Measurements from ENCODE around the gene NRG3.

The NRG3 gene

GRCh38 chr10:82737549-82737948 is 862.6 kb downstream of the NRG3 start:
- no peak for DNase-seq (ENCODE audit: low read depth, low spot score)
- H3K4me3 ChIP-seq (ENCODE audit: low read depth, low read length) = no peak overlapping the region
- in situ Hi-C loops (cut with HindIII; ENCODE audit: low sequenced_read_pairs) = no loop called here
- no peak for TF ChIP-seq CTCF (IDR thresholded peaks at IDR 0.05; ENCODE audit: low read depth, low read length)

GRCh38 chr10:82738592-82738991 is 863.6 kb downstream of the NRG3 start:
- H3K4me3 ChIP-seq (ENCODE audit: low read depth, low read length) = no peak overlapping the region
- no peak for TF ChIP-seq CTCF (IDR thresholded peaks at IDR 0.05; ENCODE audit: low read depth, low read length)
- no peak for DNase-seq (ENCODE audit: low read depth, low spot score)
- in situ Hi-C loops (cut with HindIII; ENCODE audit: low sequenced_read_pairs) = no loop called here

- in situ Hi-C loops (cut with HindIII; ENCODE audit: low sequenced_read_pairs) = no loop called here
- no peak for TF ChIP-seq CTCF (IDR thresholded peaks at IDR 0.05; ENCODE audit: low read depth, low read length)
- DNase-seq (ENCODE audit: low read depth, low spot score) = peak; percentile 78
Measured at GRCh38 chr10:82742478-82742877, 867.5 kb downstream of the NRG3 start.

GRCh38 chr10:82742898-82743297 is 867.9 kb downstream of the NRG3 start:
- no peak for TF ChIP-seq CTCF (IDR thresholded peaks at IDR 0.05; ENCODE audit: low read depth, low read length)
- in situ Hi-C loops (cut with HindIII; ENCODE audit: low sequenced_read_pairs) = no loop called here
- DNase-seq (ENCODE audit: low read depth, low spot score) = no peak
- H3K4me3 ChIP-seq (ENCODE audit: low read depth, low read length) = no peak overlapping the region

More at GRCh38 chr10:82742478-82742877, 867.5 kb downstream of the NRG3 start:
- H3K4me3 ChIP-seq (ENCODE audit: low read depth, low read length) = no peak overlapping the region

- in situ Hi-C loops (cut with HindIII; ENCODE audit: low sequenced_read_pairs) = no loop called here
- TF ChIP-seq CTCF (IDR thresholded peaks at IDR 0.05; ENCODE audit: low read depth, low read length) = no peak
- no peak overlapping the region for H3K4me3 ChIP-seq (ENCODE audit: low read depth, low read length)
- DNase-seq (ENCODE audit: low read depth, low spot score) = no peak
Measured at GRCh38 chr10:82750538-82750937, 875.5 kb downstream of the NRG3 start.

- TF ChIP-seq CTCF (IDR thresholded peaks at IDR 0.05; ENCODE audit: low read depth, low read length) = no peak
- no peak for DNase-seq (ENCODE audit: low read depth, low spot score)
- H3K4me3 ChIP-seq (ENCODE audit: low read depth, low read length) = no peak overlapping the region
- in situ Hi-C loops (cut with HindIII; ENCODE audit: low sequenced_read_pairs) = no loop called here
Measured at GRCh38 chr10:82757397-82757796, 882.4 kb downstream of the NRG3 start.

GRCh38 chr10:82757901-82758300 is 882.9 kb downstream of the NRG3 start:
- no peak for TF ChIP-seq CTCF (IDR thresholded peaks at IDR 0.05; ENCODE audit: low read depth, low read length)
- DNase-seq (ENCODE audit: low read depth, low spot score) = no peak
- no peak overlapping the region for H3K4me3 ChIP-seq (ENCODE audit: low read depth, low read length)
- in situ Hi-C loops (cut with HindIII; ENCODE audit: low sequenced_read_pairs) = no loop called here
